Measurements from ENCODE around the gene SPHKAP.

GRCh38 chr2:228180181-228181097 lies 1.0 kb downstream of the SPHKAP start:
- TF ChIP-seq POLR2AphosphoS5 (IDR thresholded peaks at IDR 0.05; ENCODE audit: borderline replicate concordance, low read depth, low read length) (no peak), EZH2 (IDR thresholded peaks at IDR 0.05) (no peak)

All from SK-N-MC (cell line).